Measurements from ENCODE around the gene RHBDD1. TPM values are rescaled to one million over a fixed set of nuclear protein-coding genes. Genes with fewer than 3 reads are reported as not detected.

Gene RHBDD1
- total RNA-seq, 2 donors from 2014 or later: 7.9 to 9.9 TPM

DNA sequence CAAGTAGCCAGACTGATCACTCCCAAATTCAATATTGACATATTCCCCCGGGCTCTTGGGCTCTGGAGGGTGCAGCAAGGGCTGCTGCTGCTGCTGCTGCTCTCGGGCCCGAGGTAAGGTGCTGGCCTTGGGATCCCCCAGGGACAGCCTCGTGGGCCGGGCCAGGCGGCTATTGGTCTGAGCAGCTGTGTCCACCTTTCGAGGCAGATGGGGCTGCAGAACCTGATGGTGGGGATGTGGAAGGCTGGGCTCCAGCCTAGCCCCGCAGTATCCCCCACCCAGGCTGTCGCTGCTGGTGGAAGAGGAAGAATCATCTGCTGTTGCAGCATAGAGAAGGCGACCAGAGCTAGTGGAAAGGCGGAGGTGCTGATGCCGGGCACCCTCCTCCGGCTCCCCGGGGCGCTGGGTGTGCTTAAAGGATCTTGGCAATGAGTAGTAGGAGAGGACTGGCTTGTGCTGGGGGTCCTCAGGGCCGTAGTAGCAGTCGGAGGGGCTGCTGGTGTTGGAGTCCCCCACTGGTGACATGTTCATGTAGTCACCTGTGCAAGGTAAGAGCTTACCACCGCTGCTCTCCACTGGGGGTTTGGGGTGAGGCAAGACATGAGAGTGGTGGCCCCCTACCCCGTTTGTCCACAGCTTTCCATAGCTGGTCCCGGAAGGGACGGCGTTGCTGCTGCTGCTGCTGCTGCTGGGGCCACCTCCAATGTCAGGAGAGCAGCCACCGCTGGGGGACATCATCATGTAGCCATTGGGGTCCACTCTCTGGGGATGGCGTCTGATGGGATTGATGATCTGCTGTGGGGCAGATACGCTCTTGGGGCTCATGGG lies 39.6 kb upstream of the RHBDD1 start:
- TF ChIP-seq POLR2A (IDR thresholded peaks at IDR 0.05): no peak
- TF ChIP-seq, protein P1, sequence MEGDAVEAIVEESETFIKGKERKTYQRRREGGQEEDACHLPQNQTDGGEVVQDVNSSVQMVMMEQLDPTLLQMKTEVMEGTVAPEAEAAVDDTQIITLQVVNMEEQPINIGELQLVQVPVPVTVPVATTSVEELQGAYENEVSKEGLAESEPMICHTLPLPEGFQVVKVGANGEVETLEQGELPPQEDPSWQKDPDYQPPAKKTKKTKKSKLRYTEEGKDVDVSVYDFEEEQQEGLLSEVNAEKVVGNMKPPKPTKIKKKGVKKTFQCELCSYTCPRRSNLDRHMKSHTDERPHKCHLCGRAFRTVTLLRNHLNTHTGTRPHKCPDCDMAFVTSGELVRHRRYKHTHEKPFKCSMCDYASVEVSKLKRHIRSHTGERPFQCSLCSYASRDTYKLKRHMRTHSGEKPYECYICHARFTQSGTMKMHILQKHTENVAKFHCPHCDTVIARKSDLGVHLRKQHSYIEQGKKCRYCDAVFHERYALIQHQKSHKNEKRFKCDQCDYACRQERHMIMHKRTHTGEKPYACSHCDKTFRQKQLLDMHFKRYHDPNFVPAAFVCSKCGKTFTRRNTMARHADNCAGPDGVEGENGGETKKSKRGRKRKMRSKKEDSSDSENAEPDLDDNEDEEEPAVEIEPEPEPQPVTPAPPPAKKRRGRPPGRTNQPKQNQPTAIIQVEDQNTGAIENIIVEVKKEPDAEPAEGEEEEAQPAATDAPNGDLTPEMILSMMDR (IDR thresholded peaks at IDR 0.05): no peak
- DNase-seq: peak in 2 of 4 donors; percentile 18 to 22

DNA sequence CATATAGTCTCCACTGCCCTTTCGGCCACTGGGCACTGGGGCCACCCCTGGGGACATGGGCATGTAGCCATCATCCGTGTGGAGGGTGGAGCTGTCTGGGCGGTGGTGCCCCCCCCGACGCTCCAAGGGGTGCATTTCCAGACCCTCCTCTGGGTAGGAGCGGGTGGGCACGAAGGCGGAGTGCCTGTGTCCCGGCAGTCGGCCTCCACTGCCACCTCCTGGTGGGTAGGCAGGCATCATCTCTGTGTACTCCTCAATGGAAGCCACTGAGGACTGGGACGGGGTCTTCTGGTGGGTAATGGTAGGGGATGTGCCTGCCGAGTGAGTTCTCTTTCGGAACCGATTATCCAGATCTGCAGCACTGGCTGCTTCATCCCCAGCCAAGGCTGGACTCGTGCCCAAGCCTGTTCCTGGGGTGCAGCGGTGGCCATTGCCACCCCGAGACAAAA lies 39.0 kb upstream of the RHBDD1 start:
- ATAC-seq: no peak
- Histone ChIP-seq H3K9me3 (no peaks in the 10 kb centered on the region), H3K4me3 (no peak overlapping the region), H3K27ac (no peak overlapping the region), H3K4me1 (peaks cover 83% of the 10 kb centered on the region), H3K27me3 (no peaks in the 10 kb centered on the region), H3K36me3 (replicated peaks in 1 of 2; ENCODE audit: insufficient read depth in 1 of 2, low read depth in 2 of 2) (no peaks in the 10 kb centered on the region)
- intact Hi-C loops (cut with DNase I): no loop called here
- 79 to 93% methylated on average over 4 to 17 of the region's 17 CpGs for WGBS, 2 donors
- TF ChIP-seq, protein P1 (IDR thresholded peaks at IDR 0.05): peak in 6 of 7 experiments; percentile 7 to 41 (median 24)
- TF ChIP-seq POLR2A (IDR thresholded peaks at IDR 0.05): no peak
- DNase-seq: peak in 3 of 4 donors; percentile 24 to 38 (median 31)

More for the DNA sequence above, 39.6 kb upstream of the RHBDD1 start:
- Histone ChIP-seq H3K27me3 (no peaks in the 10 kb centered on the region), H3K36me3 (replicated peaks in 1 of 2; ENCODE audit: insufficient read depth in 1 of 2, low read depth in 2 of 2) (no peaks in the 10 kb centered on the region), H3K27ac (peak overlapping the region; percentile 6 to 61 (median 10)), H3K4me1 (peaks cover 77% of the 10 kb centered on the region), H3K4me3 (no peak overlapping the region), H3K9me3 (no peaks in the 10 kb centered on the region)
- WGBS, 2 donors: 80 to 83% methylated on average over 13 to 25 of the region's 25 CpGs
- intact Hi-C loops (cut with DNase I): no loop called here
- ATAC-seq: no peak

DNA sequence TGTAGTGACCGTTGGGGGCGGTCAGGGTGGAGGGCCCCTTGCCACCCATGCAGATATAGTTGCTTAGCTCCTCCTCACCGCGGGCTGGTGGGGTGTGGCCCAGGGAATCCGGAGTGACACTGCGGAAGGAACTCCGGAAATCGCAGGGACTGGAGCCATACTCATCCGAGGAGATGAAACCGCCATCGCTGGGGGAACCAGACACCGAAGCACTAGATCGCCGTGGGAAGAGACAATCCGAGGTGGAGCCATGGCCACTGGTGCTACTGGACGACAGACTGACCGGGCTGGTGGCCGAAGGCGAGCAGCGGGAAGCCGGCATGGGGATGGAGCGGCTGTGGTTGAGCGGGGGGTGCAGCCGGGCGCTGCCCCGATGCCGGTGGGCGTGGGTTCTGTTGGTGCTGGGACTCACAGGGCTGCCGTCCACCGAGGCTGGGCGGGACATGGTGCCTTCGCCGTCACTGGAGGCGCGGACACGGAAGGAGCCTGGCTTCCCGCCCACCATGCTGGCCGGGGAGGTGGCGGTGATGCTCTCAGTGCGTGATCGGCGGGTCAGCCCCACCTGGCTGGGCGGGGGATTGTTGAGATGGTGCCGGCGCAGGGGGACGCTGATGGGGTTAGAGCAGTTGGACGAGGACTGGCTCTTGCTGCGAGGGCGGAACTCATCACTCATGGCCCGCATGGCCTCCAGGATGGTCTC lies 38.4 kb upstream of the RHBDD1 start:
- Histone ChIP-seq H3K4me1 (peaks cover 83% of the 10 kb centered on the region), H3K27me3 (no peaks in the 10 kb centered on the region), H3K9me3 (no peaks in the 10 kb centered on the region), H3K36me3 (replicated peaks in 1 of 2; ENCODE audit: insufficient read depth in 1 of 2, low read depth in 2 of 2) (no peaks in the 10 kb centered on the region), H3K27ac (no peak overlapping the region), H3K4me3 (no peak overlapping the region)
- ATAC-seq: no peak
- TF ChIP-seq POLR2A (IDR thresholded peaks at IDR 0.05): no peak
- TF ChIP-seq, protein P1 (IDR thresholded peaks at IDR 0.05): no peak
- 94 to 97% methylated on average over 34 to 39 of the region's 50 CpGs for WGBS, 2 donors
- intact Hi-C loops (cut with DNase I): no loop called here
- DNase-seq: peak in 3 of 4 donors; percentile 19 to 25 (median 23)

DNA sequence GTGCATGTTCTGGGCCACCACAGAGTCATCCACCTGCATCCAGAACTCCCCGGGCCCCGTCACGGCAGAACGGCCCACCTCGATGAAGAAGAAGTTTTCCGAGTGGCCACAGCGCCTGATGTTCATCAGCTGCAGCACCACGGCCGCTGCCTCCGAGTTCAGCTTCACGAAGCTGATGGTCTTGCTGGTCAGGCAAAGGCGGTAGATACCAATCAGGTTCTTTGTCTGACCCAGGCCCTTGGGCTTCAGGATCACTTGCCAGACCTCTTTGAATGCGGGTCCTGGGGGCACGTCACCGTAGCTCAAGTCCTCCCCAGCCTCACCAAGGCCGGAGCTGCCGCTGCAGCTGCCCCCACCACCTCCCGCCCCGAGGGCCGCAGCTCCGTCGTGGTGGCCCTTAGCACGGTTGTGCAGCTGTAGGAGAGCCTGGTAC lies 37.8 kb upstream of the RHBDD1 start:
- 60% methylated on average over 23 of the region's 23 CpGs; no CpG with 5 or more reads in 1 of the 2 donors for WGBS, 2 donors
- intact Hi-C loops (cut with DNase I): no loop called here
- ATAC-seq: no peak
- no peaks in the 10 kb centered on the region for H3K9me3 ChIP-seq
- peak overlapping the region; percentile 82 to 94 (median 88) for H3K27ac ChIP-seq
- peak overlapping the region in 1 of 2 donors; percentile 74 for H3K4me3 ChIP-seq
- TF ChIP-seq, protein P1 (IDR thresholded peaks at IDR 0.05): no peak
- no peaks in the 10 kb centered on the region for H3K36me3 ChIP-seq (replicated peaks in 1 of 2; ENCODE audit: insufficient read depth in 1 of 2, low read depth in 2 of 2)
- H3K4me1 ChIP-seq: peaks cover 78% of the 10 kb centered on the region
- DNase-seq: no peak
- no peaks in the 10 kb centered on the region for H3K27me3 ChIP-seq
